Activated T-helper 1 cell treated with anti-CD3 and anti-CD28 coated beads, Interleukin-12 subunit alpha, Interleukin-12 subunit beta, Interleukin-2, Interleukin-4 antibody, amounts not matched to agents 30 ng/mL and 10 ng/mL and 1 ng/mL, durations not matched to agents 14 hours and 24 hours and 36 hours (primary cell): ENCODE measurements around the gene HTR4. TPM values are rescaled to one million over a fixed set of nuclear protein-coding genes. Genes with fewer than 3 reads are reported as not detected.

Source experiments
- DNase-seq: peaks from one replicate; pipeline ENCODE4 v3.0.0; 2021; ENCODE audit warnings: low spot score
- H3K27ac Mint-ChIP-seq: one replicate; pipeline ENCODE4 v1.8.0; 2021; ENCODE audit warnings: mild to moderate bottlenecking, mixed read lengths
- H3K27me3 Mint-ChIP-seq: one replicate; pipeline ENCODE4 v1.8.0; 2022; ENCODE audit warnings: mild to moderate bottlenecking, moderate library complexity, mixed read lengths; ENCODE audit not compliant: insufficient read depth
- H3K36me3 Mint-ChIP-seq: one replicate; pipeline ENCODE4 v1.8.0; 2021; ENCODE audit warnings: low read depth, mixed read lengths
- H3K4me1 Mint-ChIP-seq: one replicate; pipeline ENCODE4 v1.8.0; 2021; ENCODE audit warnings: low read depth, mixed read lengths
- H3K4me3 Mint-ChIP-seq: one replicate; pipeline ENCODE4 v1.8.0; 2021; ENCODE audit warnings: mild to moderate bottlenecking, moderate library complexity, mixed read lengths
- H3K9me3 Mint-ChIP-seq: one replicate; pipeline ENCODE4 v1.8.0; 2021; ENCODE audit warnings: mixed read lengths
- intact Hi-C: fragments of 100-400 bp; cut with micrococcal nuclease; formaldehyde crosslinking; loops from one replicate; pipeline ENCODE4 v1.15.1; 2024
- total RNA-seq: library from RNA; stranded (reverse); gene quantifications from 2 replicates; pipeline ENCODE4 v1.2.3, GENCODE V29; 2022

Gene HTR4
- total RNA-seq, 1 donor from 2014 or later, result not detected

- no peak overlapping the region for H3K4me3 Mint-ChIP-seq
- no peaks in the 10 kb centered on the region for H3K36me3 Mint-ChIP-seq
- H3K4me1 Mint-ChIP-seq, result no peaks in the 10 kb centered on the region
- no peaks in the 10 kb centered on the region for H3K9me3 Mint-ChIP-seq
- H3K27me3 Mint-ChIP-seq, result peaks cover 9% of the 10 kb centered on the region
- no peak for DNase-seq
- intact Hi-C loops, result no loop called here
- no peak overlapping the region for H3K27ac Mint-ChIP-seq
These were observed 8.8 kb downstream of the HTR4 start for GRCh38 chr5:148645527-148645926.

GRCh38 chr5:148641735-148642134 is 12.6 kb downstream of the HTR4 start:
- no peaks in the 10 kb centered on the region for H3K36me3 Mint-ChIP-seq
- H3K4me1 Mint-ChIP-seq, result no peaks in the 10 kb centered on the region
- H3K4me3 Mint-ChIP-seq, result no peak overlapping the region
- peaks cover 10% of the 10 kb centered on the region for H3K27me3 Mint-ChIP-seq
- intact Hi-C loops, result no loop called here
- H3K9me3 Mint-ChIP-seq, result no peaks in the 10 kb centered on the region
- DNase-seq, result no peak
- H3K27ac Mint-ChIP-seq, result no peak overlapping the region

DNA sequence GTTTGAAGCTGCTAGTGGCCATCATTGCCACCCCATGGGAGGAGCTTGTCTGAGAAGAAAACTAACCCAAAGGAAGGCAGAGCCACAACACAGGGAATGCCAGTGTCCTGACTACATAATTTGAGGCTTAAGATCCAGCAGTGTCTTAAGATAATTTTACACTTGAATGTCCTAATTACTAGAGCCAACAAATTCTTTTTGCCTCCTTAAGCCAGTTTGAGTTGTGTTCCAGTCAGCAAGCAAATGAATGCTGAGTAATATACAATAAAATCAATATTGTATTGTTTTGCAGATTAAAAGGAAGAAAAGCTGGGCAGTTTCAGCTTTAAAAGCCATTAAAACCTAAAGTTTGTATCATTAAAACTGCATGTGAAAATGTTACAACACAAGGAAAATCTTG is 13.9 kb downstream of the HTR4 start:
- Mint-ChIP-seq H3K4me3 (no peak overlapping the region), H3K9me3 (no peaks in the 10 kb centered on the region), H3K4me1 (no peaks in the 10 kb centered on the region), H3K36me3 (no peaks in the 10 kb centered on the region), H3K27ac (no peak overlapping the region), H3K27me3 (peaks cover 3% of the 10 kb centered on the region)
- intact Hi-C loops, result no loop called here
- no peak for DNase-seq

- intact Hi-C loops, result no loop called here
- Mint-ChIP-seq H3K4me3 (no peak overlapping the region), H3K27ac (no peak overlapping the region), H3K36me3 (no peaks in the 10 kb centered on the region), H3K9me3 (no peaks in the 10 kb centered on the region), H3K4me1 (no peaks in the 10 kb centered on the region), H3K27me3 (peaks cover 14% of the 10 kb centered on the region)
- DNase-seq, result no peak
These were observed 15.2 kb downstream of the HTR4 start for GRCh38 chr5:148639081-148639480.

DNA sequence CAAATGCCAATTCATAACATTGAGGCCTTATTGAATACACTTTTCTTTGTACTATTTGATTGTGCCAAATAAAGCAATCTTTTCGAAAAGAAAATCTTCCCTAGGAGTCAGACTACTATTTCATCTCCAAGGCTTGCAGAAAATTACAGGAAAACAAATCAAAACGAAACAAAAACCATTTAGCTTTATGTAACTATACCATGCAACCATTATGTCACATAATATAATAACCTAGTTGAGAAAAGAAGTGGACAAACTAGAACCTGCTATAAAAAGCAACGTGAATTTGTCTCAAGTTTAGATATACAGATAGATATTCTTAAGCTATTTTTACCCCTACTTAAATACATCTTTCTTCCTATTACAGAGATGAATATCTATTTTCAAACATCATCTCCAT is 18.0 kb downstream of the HTR4 start:
- Mint-ChIP-seq H3K4me1 (peaks cover 7% of the 10 kb centered on the region), H3K9me3 (no peaks in the 10 kb centered on the region), H3K27ac (no peak overlapping the region), H3K36me3 (no peaks in the 10 kb centered on the region), H3K27me3 (peaks cover 28% of the 10 kb centered on the region), H3K4me3 (no peak overlapping the region)
- intact Hi-C loops, result no loop called here
- no peak for DNase-seq

DNA sequence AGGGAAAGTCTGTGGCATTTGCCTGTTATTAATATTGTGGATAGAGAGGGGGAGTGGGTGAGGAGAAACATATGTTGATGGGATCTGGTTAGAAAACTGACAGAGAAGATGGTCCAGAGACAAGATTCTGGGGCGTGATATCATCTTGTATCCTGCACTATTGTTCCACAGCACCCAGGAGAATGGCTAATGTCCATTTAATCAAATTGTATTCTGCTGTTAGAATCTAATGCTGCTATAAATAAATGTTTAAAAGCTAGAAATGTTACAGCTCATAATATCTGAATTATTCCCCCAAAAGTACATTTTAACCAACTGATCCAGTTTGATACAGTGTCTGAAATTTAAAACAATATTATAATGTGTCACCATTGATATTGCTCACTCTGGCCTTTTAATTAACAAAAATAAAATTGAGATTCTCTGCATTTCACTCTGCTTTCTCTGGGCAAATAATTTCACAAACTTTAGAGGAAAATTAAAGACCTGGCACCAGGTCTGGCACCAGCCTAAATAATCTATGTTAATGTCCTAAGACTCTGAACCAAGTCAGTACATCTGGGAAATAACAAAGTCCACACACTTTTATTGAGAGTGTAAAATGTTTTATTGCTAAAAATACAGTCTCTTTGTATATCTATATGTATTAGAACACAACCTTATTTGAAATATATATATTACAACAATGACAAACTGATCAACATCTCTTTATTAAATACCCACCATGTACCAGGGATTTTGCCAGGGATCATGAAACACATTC is 18.8 kb downstream of the HTR4 start:
- intact Hi-C loops, result no loop called here
- Mint-ChIP-seq H3K4me3 (no peak overlapping the region), H3K27ac (no peak overlapping the region), H3K36me3 (no peaks in the 10 kb centered on the region), H3K9me3 (no peaks in the 10 kb centered on the region), H3K4me1 (peaks cover 7% of the 10 kb centered on the region), H3K27me3 (peaks cover 27% of the 10 kb centered on the region)
- DNase-seq, result no peak

- peaks cover 28% of the 10 kb centered on the region for H3K27me3 Mint-ChIP-seq
- no peak for DNase-seq
- no peak overlapping the region for H3K27ac Mint-ChIP-seq
- H3K36me3 Mint-ChIP-seq, result no peaks in the 10 kb centered on the region
- peaks cover 7% of the 10 kb centered on the region for H3K4me1 Mint-ChIP-seq
- intact Hi-C loops, result no loop called here
- no peak overlapping the region for H3K4me3 Mint-ChIP-seq
- no peaks in the 10 kb centered on the region for H3K9me3 Mint-ChIP-seq
These were observed 21.3 kb downstream of the HTR4 start for GRCh38 chr5:148633067-148633377.

GRCh38 chr5:148632255-148633066 is 21.9 kb downstream of the HTR4 start:
- intact Hi-C loops, result no loop called here
- peaks cover 7% of the 10 kb centered on the region for H3K4me1 Mint-ChIP-seq
- no peaks in the 10 kb centered on the region for H3K9me3 Mint-ChIP-seq
- peaks cover 28% of the 10 kb centered on the region for H3K27me3 Mint-ChIP-seq
- no peaks in the 10 kb centered on the region for H3K36me3 Mint-ChIP-seq
- no peak overlapping the region for H3K4me3 Mint-ChIP-seq
- DNase-seq, result no peak
- H3K27ac Mint-ChIP-seq, result no peak overlapping the region

- no peak for DNase-seq
- H3K27me3 Mint-ChIP-seq, result peaks cover 19% of the 10 kb centered on the region
- H3K9me3 Mint-ChIP-seq, result no peaks in the 10 kb centered on the region
These were observed 27.3 kb downstream of the HTR4 start for GRCh38 chr5:148626986-148627385.

DNA sequence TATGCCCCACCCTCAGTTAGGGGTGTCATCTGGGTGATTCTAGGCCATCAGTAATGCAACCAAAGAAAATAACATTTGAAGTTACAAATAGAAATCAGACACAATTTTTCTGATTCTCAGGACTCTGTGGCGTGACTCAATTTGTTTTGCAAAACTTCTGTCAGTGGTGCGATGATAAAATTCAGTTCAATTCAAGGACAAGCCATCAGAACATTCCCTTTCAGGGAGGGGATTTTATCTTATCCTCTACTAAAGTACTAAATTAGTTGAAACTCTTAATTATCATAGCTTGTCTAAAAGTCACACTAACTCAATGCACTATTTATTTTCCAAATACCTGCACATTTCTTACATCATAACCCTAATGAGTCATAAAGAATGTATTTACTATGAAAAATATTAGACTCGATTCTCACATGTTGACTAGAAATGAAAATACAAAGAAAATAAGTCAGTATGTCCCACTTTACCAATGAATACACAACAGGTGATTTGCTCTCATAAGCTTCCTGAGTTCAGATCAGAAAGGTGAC is 28.2 kb downstream of the HTR4 start:
- DNase-seq, result no peak
- no peak overlapping the region for H3K4me3 Mint-ChIP-seq
- no peaks in the 10 kb centered on the region for H3K36me3 Mint-ChIP-seq
- peaks cover 11% of the 10 kb centered on the region for H3K4me1 Mint-ChIP-seq
- intact Hi-C loops, result no loop called here
- no peak overlapping the region for H3K27ac Mint-ChIP-seq
- peaks cover 20% of the 10 kb centered on the region for H3K27me3 Mint-ChIP-seq
- no peaks in the 10 kb centered on the region for H3K9me3 Mint-ChIP-seq

More at GRCh38 chr5:148626986-148627385, 27.3 kb downstream of the HTR4 start:
- H3K27ac Mint-ChIP-seq, result no peak overlapping the region
- H3K36me3 Mint-ChIP-seq, result no peaks in the 10 kb centered on the region
- intact Hi-C loops, result no loop called here
- no peak overlapping the region for H3K4me3 Mint-ChIP-seq
- H3K4me1 Mint-ChIP-seq, result peaks cover 5% of the 10 kb centered on the region

DNA sequence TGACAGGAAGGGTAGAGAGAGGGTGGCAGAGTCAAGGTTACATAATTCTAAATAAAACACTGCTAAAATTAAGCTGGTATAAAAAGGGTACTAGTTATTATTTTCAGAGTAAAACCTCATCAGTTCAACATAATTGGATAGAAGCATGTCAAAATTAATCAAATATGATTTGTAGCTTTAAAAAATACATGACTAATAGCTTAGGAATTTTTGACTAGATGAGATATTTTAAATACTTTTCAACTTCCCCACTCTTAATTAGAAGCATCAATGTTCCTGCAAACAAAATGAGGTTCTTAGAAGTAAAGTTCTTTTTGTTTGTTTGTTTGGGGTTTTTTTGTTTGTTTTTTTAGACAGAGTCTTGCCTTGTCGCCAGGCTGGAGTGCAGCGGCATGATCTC is 29.1 kb downstream of the HTR4 start:
- DNase-seq, result no peak
- Mint-ChIP-seq H3K4me3 (no peak overlapping the region), H3K27ac (no peak overlapping the region), H3K9me3 (no peaks in the 10 kb centered on the region), H3K27me3 (peaks cover 20% of the 10 kb centered on the region), H3K36me3 (no peaks in the 10 kb centered on the region), H3K4me1 (peaks cover 20% of the 10 kb centered on the region)
- intact Hi-C loops, result no loop called here

DNA sequence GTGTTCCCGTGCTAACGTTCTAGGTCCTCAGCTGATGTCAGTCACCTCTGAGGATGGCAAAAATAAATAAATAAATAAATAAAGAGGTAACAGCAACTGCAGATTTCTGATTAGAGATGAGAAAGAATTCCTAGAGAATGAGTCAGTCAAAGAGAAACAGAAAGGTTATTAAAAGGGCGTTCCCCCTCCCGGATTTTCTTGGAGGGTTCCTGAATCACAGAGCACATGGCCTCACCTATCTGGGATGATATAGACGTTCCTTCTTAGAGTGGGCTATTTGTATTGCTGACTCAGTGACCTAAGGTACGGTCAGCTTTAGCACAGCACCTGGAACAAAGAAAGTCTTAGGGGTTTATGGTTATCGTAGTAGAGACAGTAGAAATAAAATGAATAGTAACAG is 30.6 kb downstream of the HTR4 start:
- peaks cover 24% of the 10 kb centered on the region for H3K27me3 Mint-ChIP-seq

DNA sequence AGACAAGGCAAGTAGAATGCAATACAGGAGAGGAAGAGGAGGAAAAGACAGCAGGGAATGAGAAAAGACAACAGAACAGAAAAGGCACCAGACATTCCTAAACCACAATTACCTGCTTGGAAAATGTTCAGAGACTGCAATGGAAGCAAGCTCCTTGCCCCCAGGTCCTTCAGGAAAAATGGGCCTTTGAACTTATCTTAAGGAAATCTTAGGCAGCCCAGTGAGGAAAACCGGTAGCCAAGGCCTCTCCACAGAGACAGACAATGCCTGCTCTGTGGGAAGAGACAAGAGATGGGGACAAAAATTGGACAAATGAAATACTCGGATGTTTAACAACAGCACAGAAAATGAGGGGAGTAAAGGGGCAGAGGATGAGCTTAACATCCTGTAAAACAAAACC is 31.2 kb downstream of the HTR4 start:
- Mint-ChIP-seq H3K27me3 (peaks cover 24% of the 10 kb centered on the region), H3K36me3 (no peaks in the 10 kb centered on the region), H3K4me3 (no peak overlapping the region), H3K4me1 (peaks cover 36% of the 10 kb centered on the region), H3K9me3 (no peaks in the 10 kb centered on the region), H3K27ac (no peak overlapping the region)
- intact Hi-C loops, result loop anchor here (5.0 kb wide), 1 partner anchor 184 kb away; no protein-coding TSS in a partner anchor
- no peak for DNase-seq

More for the DNA sequence above, 30.6 kb downstream of the HTR4 start:
- intact Hi-C loops, result loop anchor here (5.0 kb wide), 1 partner anchor 184 kb away; no protein-coding TSS in a partner anchor
- Mint-ChIP-seq H3K36me3 (no peaks in the 10 kb centered on the region), H3K4me3 (no peak overlapping the region), H3K27ac (no peak overlapping the region), H3K9me3 (no peaks in the 10 kb centered on the region), H3K4me1 (peaks cover 34% of the 10 kb centered on the region)
- DNase-seq, result no peak
